ENCODE data around the gene PLAC8.
"Not testable (repeated sequence)": the region's sequence is repeated elsewhere in the genome, so short reads cannot be mapped to it uniquely, and the experiment has no call there.

PLAC8 gene

GRCh38 chr4:83074086-83074704, 40.3 kb downstream of the PLAC8 start:
- Histone ChIP-seq H3K36me3 (ENCODE audit: control insufficient read depth in 2 of 2, insufficient read depth in 2 of 2, low read length in 2 of 2) (peaks cover 3 to 26% of the 10 kb centered on the region in 2 donors), H3K27ac (ENCODE audit: low read depth in 2 of 2, low read length in 2 of 2) (no peak overlapping the region)

GRCh38 chr4:83071116-83071515, 43.4 kb downstream of the PLAC8 start:
- H3K4me3 ChIP-seq (ENCODE audit: low read length in 2 of 2) = no peak overlapping the region
- no peak overlapping the region for H3K27ac ChIP-seq (ENCODE audit: low read depth in 2 of 2, low read length in 2 of 2)
- H3K9me3 ChIP-seq (ENCODE audit: control insufficient read depth in 2 of 2, low read length in 2 of 2) = no peaks in the 10 kb centered on the region
- no peak overlapping the region for H3K9ac ChIP-seq (ENCODE audit: low read depth in 1 of 2, low read length in 2 of 2)
- no peaks in the 10 kb centered on the region for H3K4me1 ChIP-seq (ENCODE audit: control insufficient read depth in 2 of 2, insufficient read depth in 2 of 2, low read length in 2 of 2)
- peaks cover 3 to 39% of the 10 kb centered on the region in 2 donors for H3K36me3 ChIP-seq (ENCODE audit: control insufficient read depth in 2 of 2, insufficient read depth in 2 of 2, low read length in 2 of 2)
- no peaks in the 10 kb centered on the region for H3K27me3 ChIP-seq (ENCODE audit: control insufficient read depth in 2 of 2, insufficient read depth in 2 of 2, low read length in 2 of 2)

More at GRCh38 chr4:83074086-83074704, 40.3 kb downstream of the PLAC8 start:
- Histone ChIP-seq H3K27me3 (ENCODE audit: control insufficient read depth in 2 of 2, insufficient read depth in 2 of 2, low read length in 2 of 2) (no peaks in the 10 kb centered on the region), H3K9me3 (ENCODE audit: control insufficient read depth in 2 of 2, low read length in 2 of 2) (no peaks in the 10 kb centered on the region), H3K4me1 (ENCODE audit: control insufficient read depth in 2 of 2, insufficient read depth in 2 of 2, low read length in 2 of 2) (no peaks in the 10 kb centered on the region), H3K9ac (ENCODE audit: low read depth in 1 of 2, low read length in 2 of 2) (no peak overlapping the region), H3K4me3 (ENCODE audit: low read length in 2 of 2) (no peak overlapping the region)

GRCh38 chr4:83067058-83067639, 47.4 kb downstream of the PLAC8 start:
- Histone ChIP-seq H3K27me3 (ENCODE audit: control insufficient read depth in 2 of 2, insufficient read depth in 2 of 2, low read length in 2 of 2) (no peaks in the 10 kb centered on the region), H3K36me3 (ENCODE audit: control insufficient read depth in 2 of 2, insufficient read depth in 2 of 2, low read length in 2 of 2) (peaks cover 11 to 48% of the 10 kb centered on the region in 2 donors), H3K9me3 (ENCODE audit: control insufficient read depth in 2 of 2, low read length in 2 of 2) (no peaks in the 10 kb centered on the region), H3K4me1 (ENCODE audit: control insufficient read depth in 2 of 2, insufficient read depth in 2 of 2, low read length in 2 of 2) (no peaks in the 10 kb centered on the region), H3K9ac (ENCODE audit: low read depth in 1 of 2, low read length in 2 of 2) (no peak overlapping the region), H3K4me3 (ENCODE audit: low read length in 2 of 2) (no peak overlapping the region), H3K27ac (ENCODE audit: low read depth in 2 of 2, low read length in 2 of 2) (no peak overlapping the region)

- H3K36me3 ChIP-seq (ENCODE audit: control insufficient read depth in 2 of 2, insufficient read depth in 2 of 2, low read length in 2 of 2) = peaks cover 11 to 48% of the 10 kb centered on the region in 2 donors
- no peak overlapping the region for H3K9ac ChIP-seq (ENCODE audit: low read depth in 1 of 2, low read length in 2 of 2)
- H3K4me1 ChIP-seq (ENCODE audit: control insufficient read depth in 2 of 2, insufficient read depth in 2 of 2, low read length in 2 of 2) = no peaks in the 10 kb centered on the region
- H3K27ac ChIP-seq (ENCODE audit: low read depth in 2 of 2, low read length in 2 of 2) = no peak overlapping the region
- H3K4me3 ChIP-seq (ENCODE audit: low read length in 2 of 2) = no peak overlapping the region
- no peaks in the 10 kb centered on the region for H3K9me3 ChIP-seq (ENCODE audit: control insufficient read depth in 2 of 2, low read length in 2 of 2)
- H3K27me3 ChIP-seq (ENCODE audit: control insufficient read depth in 2 of 2, insufficient read depth in 2 of 2, low read length in 2 of 2) = no peaks in the 10 kb centered on the region
Observed at GRCh38 chr4:83065266-83065665, 49.3 kb downstream of the PLAC8 start.

GRCh38 chr4:83062739-83063138, 51.8 kb downstream of the PLAC8 start:
- Histone ChIP-seq H3K4me3 (ENCODE audit: low read length in 2 of 2) (no peak overlapping the region), H3K36me3 (ENCODE audit: control insufficient read depth in 2 of 2, insufficient read depth in 2 of 2, low read length in 2 of 2) (peaks cover 18 to 34% of the 10 kb centered on the region in 2 donors), H3K9ac (ENCODE audit: low read depth in 1 of 2, low read length in 2 of 2) (no peak overlapping the region), H3K4me1 (ENCODE audit: control insufficient read depth in 2 of 2, insufficient read depth in 2 of 2, low read length in 2 of 2) (no peaks in the 10 kb centered on the region), H3K27me3 (ENCODE audit: control insufficient read depth in 2 of 2, insufficient read depth in 2 of 2, low read length in 2 of 2) (no peaks in the 10 kb centered on the region), H3K27ac (ENCODE audit: low read depth in 2 of 2, low read length in 2 of 2) (no peak overlapping the region), H3K9me3 (ENCODE audit: control insufficient read depth in 2 of 2, low read length in 2 of 2) (no peaks in the 10 kb centered on the region)

- Histone ChIP-seq H3K4me3 (ENCODE audit: low read length in 2 of 2) (no peak overlapping the region), H3K27me3 (ENCODE audit: control insufficient read depth in 2 of 2, insufficient read depth in 2 of 2, low read length in 2 of 2) (no peaks in the 10 kb centered on the region), H3K9me3 (ENCODE audit: control insufficient read depth in 2 of 2, low read length in 2 of 2) (no peaks in the 10 kb centered on the region), H3K27ac (ENCODE audit: low read depth in 2 of 2, low read length in 2 of 2) (no peak overlapping the region), H3K36me3 (ENCODE audit: control insufficient read depth in 2 of 2, insufficient read depth in 2 of 2, low read length in 2 of 2) (peaks cover 25 to 39% of the 10 kb centered on the region in 2 donors), H3K4me1 (ENCODE audit: control insufficient read depth in 2 of 2, insufficient read depth in 2 of 2, low read length in 2 of 2) (no peaks in the 10 kb centered on the region), H3K9ac (ENCODE audit: low read depth in 1 of 2, low read length in 2 of 2) (no peak overlapping the region)
Observed at GRCh38 chr4:83054928-83055327, 59.6 kb downstream of the PLAC8 start.

- H3K27me3 ChIP-seq (ENCODE audit: control insufficient read depth in 2 of 2, insufficient read depth in 2 of 2, low read length in 2 of 2); H3K27ac ChIP-seq (ENCODE audit: low read depth in 2 of 2, low read length in 2 of 2); H3K9ac ChIP-seq (ENCODE audit: low read depth in 1 of 2, low read length in 2 of 2); H3K4me3 ChIP-seq (ENCODE audit: low read length in 2 of 2); H3K4me1 ChIP-seq (ENCODE audit: control insufficient read depth in 2 of 2, insufficient read depth in 2 of 2, low read length in 2 of 2); H3K9me3 ChIP-seq (ENCODE audit: control insufficient read depth in 2 of 2, low read length in 2 of 2): not testable (repeated sequence)
- peaks cover 14 to 32% of the 10 kb centered on the region in 2 donors for H3K36me3 ChIP-seq (ENCODE audit: control insufficient read depth in 2 of 2, insufficient read depth in 2 of 2, low read length in 2 of 2)
Observed at GRCh38 chr4:83048781-83049180, 65.7 kb downstream of the PLAC8 start.

- peaks cover 7 to 21% of the 10 kb centered on the region in 2 donors for H3K36me3 ChIP-seq (ENCODE audit: control insufficient read depth in 2 of 2, insufficient read depth in 2 of 2, low read length in 2 of 2)
- H3K27me3 ChIP-seq (ENCODE audit: control insufficient read depth in 2 of 2, insufficient read depth in 2 of 2, low read length in 2 of 2) = no peaks in the 10 kb centered on the region
- no peak overlapping the region for H3K4me3 ChIP-seq (ENCODE audit: low read length in 2 of 2)
- no peak overlapping the region for H3K9ac ChIP-seq (ENCODE audit: low read depth in 1 of 2, low read length in 2 of 2)
- no peak overlapping the region for H3K27ac ChIP-seq (ENCODE audit: low read depth in 2 of 2, low read length in 2 of 2)
- H3K4me1 ChIP-seq (ENCODE audit: control insufficient read depth in 2 of 2, insufficient read depth in 2 of 2, low read length in 2 of 2) = no peaks in the 10 kb centered on the region
- H3K9me3 ChIP-seq (ENCODE audit: control insufficient read depth in 2 of 2, low read length in 2 of 2) = no peaks in the 10 kb centered on the region
Observed at GRCh38 chr4:83046693-83047473, 67.6 kb downstream of the PLAC8 start.

GRCh38 chr4:83043801-83044407, 70.6 kb downstream of the PLAC8 start:
- Histone ChIP-seq H3K27ac (ENCODE audit: low read depth in 2 of 2, low read length in 2 of 2) (no peak overlapping the region), H3K4me3 (ENCODE audit: low read length in 2 of 2) (no peak overlapping the region), H3K4me1 (ENCODE audit: control insufficient read depth in 2 of 2, insufficient read depth in 2 of 2, low read length in 2 of 2) (no peaks in the 10 kb centered on the region), H3K27me3 (ENCODE audit: control insufficient read depth in 2 of 2, insufficient read depth in 2 of 2, low read length in 2 of 2) (no peaks in the 10 kb centered on the region), H3K9ac (ENCODE audit: low read depth in 1 of 2, low read length in 2 of 2) (no peak overlapping the region), H3K36me3 (ENCODE audit: control insufficient read depth in 2 of 2, insufficient read depth in 2 of 2, low read length in 2 of 2) (peaks cover 0 to 2% of the 10 kb centered on the region in 2 donors), H3K9me3 (ENCODE audit: control insufficient read depth in 2 of 2, low read length in 2 of 2) (no peaks in the 10 kb centered on the region)

- H3K27me3 ChIP-seq (ENCODE audit: control insufficient read depth in 2 of 2, insufficient read depth in 2 of 2, low read length in 2 of 2); H3K4me3 ChIP-seq (ENCODE audit: low read length in 2 of 2); H3K36me3 ChIP-seq (ENCODE audit: control insufficient read depth in 2 of 2, insufficient read depth in 2 of 2, low read length in 2 of 2); H3K9ac ChIP-seq (ENCODE audit: low read depth in 1 of 2, low read length in 2 of 2); H3K27ac ChIP-seq (ENCODE audit: low read depth in 2 of 2, low read length in 2 of 2); H3K9me3 ChIP-seq (ENCODE audit: control insufficient read depth in 2 of 2, low read length in 2 of 2); H3K4me1 ChIP-seq (ENCODE audit: control insufficient read depth in 2 of 2, insufficient read depth in 2 of 2, low read length in 2 of 2): not testable (repeated sequence)
Observed at GRCh38 chr4:83043157-83043556, 71.4 kb downstream of the PLAC8 start.
